HG02642 (cell line): ENCODE data around the gene ZNF654.
A peak's percentile ranks its signal among the peaks of the same experiment; 100 is the strongest.
"Not testable (repeated sequence)": the region's sequence is repeated elsewhere in the genome, so short reads cannot be mapped to it uniquely, and the experiment has no call there.

Source experiments
- ATAC-seq: cut with Tn5 transposase; IDR thresholded peaks from one replicate; pipeline ENCODE4 v1.9.1; 2021; ENCODE audit warnings: mild to moderate bottlenecking; ENCODE audit not compliant: unreplicated experiment, poor library complexity

The ZNF654 gene

GRCh38 chr3:88058581-88059379 is at the start of gene ZNF654, which contains the start of gene CGGBP1:
ZNF654 (plus strand) TSS chr3:88059255; CDS start chr3:88059320, 65 bp downstream.
CGGBP1 (minus strand) TSS chr3:88059005; CDS start chr3:88055976, 3,029 bp downstream.
- ATAC-seq, result peak; percentile 94

- no peak for ATAC-seq
Observed at GRCh38 chr3:88010810-88011209, 48.2 kb upstream of the ZNF654 start.

- ATAC-seq, result no peak
Observed at GRCh38 chr3:88013592-88013991, 45.5 kb upstream of the ZNF654 start.

GRCh38 chr3:88015656-88016055 is 43.4 kb upstream of the ZNF654 start:
- not testable (repeated sequence) for ATAC-seq

- peak; percentile 96 for ATAC-seq
Observed at GRCh38 chr3:88019024-88019423, 40.0 kb upstream of the ZNF654 start.

- ATAC-seq, result no peak
Observed at GRCh38 chr3:88025001-88025552, 34.0 kb upstream of the ZNF654 start.

- ATAC-seq, result no peak
Observed at GRCh38 chr3:88028876-88029275, 30.2 kb upstream of the ZNF654 start.

DNA sequence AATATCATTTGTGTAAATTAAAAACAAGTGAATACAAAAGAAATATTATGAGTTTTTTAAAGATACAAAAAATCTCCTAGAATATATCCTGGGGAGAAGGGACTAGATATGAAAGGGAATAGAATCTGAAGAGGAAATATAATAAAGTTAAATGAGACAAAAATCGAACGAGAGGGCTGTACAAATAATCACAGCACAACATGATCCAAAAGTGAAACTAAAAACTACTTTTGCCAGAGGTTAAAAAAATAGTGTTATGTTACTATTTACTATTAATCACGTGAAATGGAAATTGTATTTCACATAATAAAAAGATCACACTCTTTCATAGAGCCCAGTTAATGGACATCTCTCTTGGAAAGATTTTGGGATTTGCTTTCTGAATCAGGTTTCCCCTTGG is 28.8 kb upstream of the ZNF654 start:
- no peak for ATAC-seq

DNA sequence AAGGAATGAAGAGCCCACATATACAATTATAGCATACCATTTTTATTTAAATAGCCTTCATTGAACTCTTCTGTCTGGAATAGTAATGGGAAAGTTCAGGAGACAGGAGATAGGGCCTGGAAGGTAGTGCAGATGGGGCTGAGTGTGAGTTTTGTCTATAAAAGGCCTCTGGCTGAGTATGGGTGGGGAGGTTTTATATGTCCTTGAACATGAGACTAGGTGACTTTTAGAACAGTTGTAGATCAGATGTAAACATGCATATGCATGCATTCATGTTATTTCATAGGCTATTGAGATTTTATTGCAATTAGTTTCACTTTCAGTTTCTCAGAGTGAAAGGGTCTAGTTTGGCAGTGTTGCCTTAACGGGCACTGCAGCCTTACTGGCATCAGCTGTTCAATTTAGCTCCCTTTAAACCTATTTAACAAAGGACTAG is 27.4 kb upstream of the ZNF654 start:
- ATAC-seq, result peak; percentile 86

DNA sequence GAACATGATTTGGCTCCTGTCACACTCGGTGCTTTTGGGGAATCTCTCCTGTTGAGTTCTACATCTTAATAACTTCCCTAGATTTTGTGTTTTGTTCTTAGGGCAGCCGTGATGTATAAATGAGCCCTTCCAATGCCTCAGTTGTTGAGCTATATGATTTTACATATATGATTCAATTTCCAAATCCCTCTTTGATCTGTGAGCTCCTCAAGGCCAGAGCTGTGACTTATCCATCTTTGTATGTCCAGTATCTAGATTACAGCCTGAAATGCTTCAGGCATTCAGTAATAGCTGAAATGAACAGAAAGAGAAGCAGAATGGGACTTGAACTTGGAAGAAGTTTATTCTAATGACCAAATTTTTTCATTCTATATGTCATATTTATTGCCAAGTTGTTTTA is 26.8 kb upstream of the ZNF654 start:
- ATAC-seq, result peak; percentile 21

DNA sequence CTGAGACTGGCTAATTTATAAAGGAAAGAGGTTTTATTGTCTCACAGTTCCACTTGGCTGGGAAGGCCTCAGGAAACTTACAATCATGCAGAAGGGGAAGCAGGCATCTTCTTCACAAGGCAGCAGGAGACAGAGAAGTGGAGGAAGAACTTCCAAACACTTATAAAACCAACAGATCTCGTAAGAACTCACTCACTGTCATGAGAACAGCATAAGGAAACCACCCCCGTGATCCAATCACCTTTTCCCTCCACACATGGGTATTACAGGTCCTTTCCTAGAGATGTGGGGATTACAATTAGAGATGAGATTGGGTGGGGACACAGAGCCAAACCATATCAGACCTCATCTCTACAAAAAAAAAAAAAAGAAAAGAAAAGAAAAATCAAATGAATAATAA is 26.0 kb upstream of the ZNF654 start:
- no peak for ATAC-seq

DNA sequence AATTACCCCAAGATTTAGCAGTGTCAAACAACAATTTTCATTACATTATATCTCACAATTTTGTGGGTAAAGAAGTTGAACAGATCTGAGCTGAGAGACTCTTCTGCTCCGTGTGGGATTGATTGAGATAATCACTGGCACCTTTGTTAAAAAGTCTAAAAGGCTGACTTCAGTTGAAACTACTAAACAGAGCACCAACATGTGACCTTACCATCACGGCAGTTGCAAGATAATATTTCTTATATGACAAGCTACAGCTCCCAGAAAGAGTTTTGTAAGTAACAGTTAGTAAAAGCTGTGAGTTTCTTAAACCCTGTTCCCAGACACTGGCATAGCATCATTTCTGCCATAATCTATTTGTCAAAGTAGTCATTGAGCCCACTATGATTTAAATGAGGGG is 25.2 kb upstream of the ZNF654 start:
- ATAC-seq, result no peak

GRCh38 chr3:88034491-88035275 is 24.4 kb upstream of the ZNF654 start:
- no peak for ATAC-seq

DNA sequence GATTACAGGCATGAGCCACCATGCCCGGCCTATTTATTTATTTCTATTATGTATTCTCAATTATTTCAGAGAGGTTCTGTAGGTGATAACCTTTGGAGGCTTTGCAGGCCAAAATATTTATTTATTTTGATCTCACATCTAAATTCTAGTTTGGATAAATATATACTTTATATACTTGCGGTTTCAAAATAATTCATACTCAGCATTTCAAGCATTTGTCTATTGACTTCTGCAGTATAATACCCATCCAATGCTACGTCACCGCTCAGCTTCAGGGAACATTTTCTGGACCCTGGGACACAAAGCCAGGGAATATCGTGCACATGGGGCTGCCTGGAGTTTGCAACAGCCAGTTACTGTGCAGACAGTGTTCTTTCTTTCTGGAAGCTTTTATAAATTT is 22.8 kb upstream of the ZNF654 start:
- no peak for ATAC-seq

GRCh38 chr3:88038566-88038965 is 20.5 kb upstream of the ZNF654 start:
- ATAC-seq, result no peak

- ATAC-seq, result no peak
Observed at GRCh38 chr3:88040529-88040928, 18.5 kb upstream of the ZNF654 start.

DNA sequence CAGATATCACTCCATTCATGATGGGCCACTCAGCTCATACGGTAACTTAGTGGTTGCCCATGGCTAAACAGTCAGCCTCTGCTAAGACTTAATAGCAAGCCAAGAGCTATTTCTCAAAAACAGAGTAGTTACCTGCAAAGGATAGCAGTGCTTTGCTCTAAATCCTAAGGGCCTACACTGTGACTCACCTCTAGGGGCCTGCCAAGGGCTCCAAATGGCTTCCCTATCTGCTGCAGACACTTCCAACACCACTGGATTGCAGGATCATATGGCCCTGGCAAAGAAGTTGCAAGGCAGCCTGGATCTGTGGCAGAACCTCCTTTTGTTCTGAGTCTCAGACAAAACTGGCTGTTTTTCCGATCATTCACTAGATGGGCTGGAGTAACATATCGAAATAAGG is 18.1 kb upstream of the ZNF654 start:
- ATAC-seq, result no peak

GRCh38 chr3:88044411-88044810 is 14.6 kb upstream of the ZNF654 start:
- ATAC-seq, result no peak

DNA sequence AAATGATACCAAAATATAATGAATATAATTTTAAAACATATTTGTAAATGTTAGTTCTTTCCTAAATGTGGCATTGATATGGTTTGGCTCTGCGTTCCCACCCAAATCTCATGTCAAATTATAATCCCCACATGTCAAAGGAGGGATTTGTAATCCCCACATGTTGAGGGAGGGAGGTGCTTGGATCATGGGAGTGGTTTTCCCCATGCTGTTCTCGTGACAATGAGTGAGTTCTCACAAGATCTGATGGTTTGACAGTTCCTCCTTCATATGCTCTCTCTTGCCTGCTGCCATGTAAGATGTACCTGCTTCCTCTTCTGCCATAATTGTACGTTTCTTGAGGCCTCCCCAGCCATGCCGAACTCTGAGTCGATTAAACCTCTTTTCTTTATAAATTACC is 12.3 kb upstream of the ZNF654 start:
- ATAC-seq, result no peak

DNA sequence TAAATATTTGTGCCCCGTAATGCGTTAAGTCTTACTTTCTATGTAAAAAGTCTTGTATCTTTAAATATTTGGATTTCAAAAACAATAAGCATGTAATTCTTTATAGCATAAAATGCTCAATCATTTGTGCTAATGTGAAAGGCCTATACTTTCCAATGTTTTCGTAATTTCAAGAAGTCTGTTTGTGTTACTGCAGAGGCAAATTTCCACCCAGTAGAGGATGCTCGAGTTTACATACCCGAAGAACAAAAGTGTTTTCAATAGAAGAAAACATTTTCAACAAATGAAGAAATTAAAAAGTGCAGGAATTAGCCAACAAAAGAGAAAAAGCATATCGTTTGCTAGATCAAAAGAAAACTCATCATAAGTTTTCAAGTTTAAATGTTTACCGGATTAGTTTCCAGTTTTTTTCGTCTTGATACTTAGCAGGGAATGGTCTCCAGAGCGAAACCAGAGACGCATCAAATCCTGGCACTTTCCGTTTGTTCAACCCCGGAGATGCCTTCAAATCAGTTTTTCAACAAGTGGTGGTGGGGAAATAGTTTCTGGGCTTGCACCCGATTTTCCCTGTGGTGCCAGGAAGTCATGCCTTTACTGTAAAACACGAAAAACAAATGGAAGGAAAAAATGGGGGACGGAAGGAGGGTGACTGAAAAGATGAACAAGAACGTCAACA is 1.3 kb upstream of the ZNF654 start:
- no peak for ATAC-seq

DNA sequence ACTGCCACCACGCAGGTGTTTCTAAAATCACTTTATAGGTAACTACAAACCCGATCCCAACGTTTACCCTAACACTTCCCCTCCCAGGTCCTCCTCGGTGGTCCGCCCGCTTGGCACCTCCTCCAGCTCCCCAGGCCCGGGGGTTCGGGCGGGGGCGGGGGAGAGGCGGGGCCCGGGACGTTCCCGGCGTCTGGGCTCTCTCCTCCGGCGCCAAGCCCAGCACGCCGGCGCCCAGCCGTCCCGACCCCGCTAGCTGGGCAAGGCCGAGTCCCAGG is 812 bp upstream of the ZNF654 start:
- peak; percentile 30 for ATAC-seq
